GM18505 (cell line): ENCODE measurements around the gene FHIT.

ENCODE experiments used
- ATAC-seq: cut with Tn5 transposase; IDR thresholded peaks from one replicate; pipeline ENCODE4 v1.9.1; 2021; ENCODE audit not compliant: unreplicated experiment
- POLR2A ChIP-seq: IDR thresholded peaks from 4 replicates; pipeline ENCODE4 v1.6.1; 2011; ENCODE audit warnings: borderline replicate concordance; ENCODE audit not compliant: insufficient read depth, insufficient read length; ENCODE audit errors: extremely low read depth

Gene FHIT

GRCh38 chr3:60133269-60134162 is 1117.7 kb downstream of the FHIT start:
- TF ChIP-seq POLR2A: no peak
- no peak for ATAC-seq

GRCh38 chr3:60131618-60132017 is 1119.6 kb downstream of the FHIT start:
- no peak for ATAC-seq
- no peak for TF ChIP-seq POLR2A

GRCh38 chr3:60126511-60127304 is 1124.5 kb downstream of the FHIT start:
- no peak for TF ChIP-seq POLR2A
- no peak for ATAC-seq

GRCh38 chr3:60125686-60126085 is 1125.6 kb downstream of the FHIT start:
- no peak for ATAC-seq
- TF ChIP-seq POLR2A: no peak

- TF ChIP-seq POLR2A: no peak
Observed at GRCh38 chr3:60120245-60120644, 1131.0 kb downstream of the FHIT start.

GRCh38 chr3:60114191-60114590 is 1137.1 kb downstream of the FHIT start:
- no peak for ATAC-seq
- no peak for TF ChIP-seq POLR2A

More at GRCh38 chr3:60120245-60120644, 1131.0 kb downstream of the FHIT start:
- ATAC-seq: no peak

- ATAC-seq: no peak
- TF ChIP-seq POLR2A: no peak
Observed at GRCh38 chr3:60107275-60107674, 1144.0 kb downstream of the FHIT start.

GRCh38 chr3:60102154-60102553 is 1149.1 kb downstream of the FHIT start:
- TF ChIP-seq POLR2A: no peak
- no peak for ATAC-seq

- no peak for ATAC-seq
- TF ChIP-seq POLR2A: no peak
Observed at GRCh38 chr3:60101621-60102020, 1149.6 kb downstream of the FHIT start.

- ATAC-seq: no peak
Observed at GRCh38 chr3:60096403-60096802, 1154.8 kb downstream of the FHIT start.

GRCh38 chr3:60095930-60096329 is 1155.3 kb downstream of the FHIT start:
- ATAC-seq: no peak
- no peak for TF ChIP-seq POLR2A

More at GRCh38 chr3:60096403-60096802, 1154.8 kb downstream of the FHIT start:
- no peak for TF ChIP-seq POLR2A

GRCh38 chr3:60095516-60095915 is 1155.7 kb downstream of the FHIT start:
- no peak for ATAC-seq
- TF ChIP-seq POLR2A: no peak

- no peak for TF ChIP-seq POLR2A
- no peak for ATAC-seq
Observed at GRCh38 chr3:60094392-60094947, 1156.8 kb downstream of the FHIT start.
